ENCODE measurements around the gene DIABLO. TPM values are rescaled to one million over a fixed set of nuclear protein-coding genes. Genes with fewer than 3 reads are reported as not detected.

The DIABLO gene
- total RNA-seq, 1 experiment from 2014 or later = 74.6 TPM

GRCh38 chr12:122215771-122216170, 10.1 kb downstream of the DIABLO start:
- Histone ChIP-seq H3K18ac (ENCODE audit: insufficient read length, low read depth, low read length) (no peak overlapping the region), H3K4me1 (ENCODE audit: insufficient read depth, low read length) (no peaks in the 10 kb centered on the region), H3T11ph (ENCODE audit: low read length) (no peak overlapping the region), H2BK15ac (ENCODE audit: low read depth, low read length) (no peak overlapping the region), H3K27me3 (ENCODE audit: insufficient read depth, low read length) (no peaks in the 10 kb centered on the region), H4K91ac (ENCODE audit: insufficient read length, low read depth, low read length) (no peak overlapping the region), H3K9ac (ENCODE audit: extremely low read depth, insufficient read length, low read length) (no peak overlapping the region), H4K5ac (ENCODE audit: insufficient read length, low read depth, low read length) (no peak overlapping the region), H2BK5ac (ENCODE audit: insufficient read length, low read length) (no peak overlapping the region), H3K4me2 (ENCODE audit: insufficient read depth, insufficient read length, low read length) (no peak overlapping the region), H2AK5ac (ENCODE audit: insufficient read length, low read length) (no peak overlapping the region), H2BK120ac (ENCODE audit: low read depth, low read length, poor library complexity, severe bottlenecking) (no peak overlapping the region), H3K9me3 (ENCODE audit: control insufficient read depth, low read depth, low read length) (no peaks in the 10 kb centered on the region), H3K27ac (ENCODE audit: insufficient read length, low read depth, low read length) (no peak overlapping the region), H3K14ac (ENCODE audit: insufficient read depth, low read length) (no peak overlapping the region), H3K4ac (ENCODE audit: low read depth, low read length) (no peak overlapping the region), H2BK20ac (ENCODE audit: low read depth, low read length, poor library complexity, severe bottlenecking) (no peak overlapping the region), H3K23me2 (ENCODE audit: insufficient read length, low read depth, low read length, poor library complexity, severe bottlenecking) (no peaks in the 10 kb centered on the region), H3K79me1 (ENCODE audit: insufficient read depth, low read depth, low read length, poor library complexity, severe bottlenecking) (peaks cover 5% of the 10 kb centered on the region), H4K8ac (replicated peaks; ENCODE audit: insufficient read length, low read depth, low read length) (no peak overlapping the region), H2AFZ (ENCODE audit: low read length) (no peak overlapping the region), H3K79me2 (ENCODE audit: insufficient read depth, low read length) (no peaks in the 10 kb centered on the region), H4K20me1 (ENCODE audit: control insufficient read depth, insufficient read depth, insufficient read length) (no peaks in the 10 kb centered on the region), H2BK12ac (ENCODE audit: insufficient read length, low read depth, low read length) (no peak overlapping the region), H3K56ac (ENCODE audit: insufficient read length, low read depth, low read length) (no peak overlapping the region), H3K23ac (ENCODE audit: insufficient read length, low read depth, low read length) (no peak overlapping the region)
- WGBS (ENCODE audit: extremely low coverage, insufficient read length, low lambda C conversion rate) = no CpG with 5 or more reads among the region's 5 CpGs
- H3K27me3 Mint-ChIP-seq (ENCODE audit: low read depth) = no peaks in the 10 kb centered on the region
- H3K4me3 Mint-ChIP-seq = no peak overlapping the region
- H3K9me3 Mint-ChIP-seq = no peaks in the 10 kb centered on the region
- no peak for DNase-seq
- TF ChIP-seq CTCF (conservative IDR thresholded peaks at IDR 0.05) = no peak
- H3K27ac Mint-ChIP-seq = no peak overlapping the region
- H3K36me3 Mint-ChIP-seq (ENCODE audit: insufficient read depth in 1 of 3, low read depth in 3 of 3) = peaks cover 29 to 85% (median 77%) of the 10 kb centered on the region in 3 experiments; a peak in 6 of 7 replicates
- no peaks in the 10 kb centered on the region for H3K4me1 Mint-ChIP-seq
